HG03066 (cell line): Measurements from ENCODE around the gene WDR48.

Source experiments
- ATAC-seq: cut with Tn5 transposase; IDR thresholded peaks from one replicate; pipeline ENCODE4 v1.9.1; 2021; ENCODE audit warnings: low read depth; ENCODE audit not compliant: unreplicated experiment

WDR48 gene

GRCh38 chr3:39136533-39137434 lies 85.0 kb downstream of the WDR48 start:
- no peak for ATAC-seq

GRCh38 chr3:39137435-39137936 lies 85.7 kb downstream of the WDR48 start:
- no peak for ATAC-seq

DNA sequence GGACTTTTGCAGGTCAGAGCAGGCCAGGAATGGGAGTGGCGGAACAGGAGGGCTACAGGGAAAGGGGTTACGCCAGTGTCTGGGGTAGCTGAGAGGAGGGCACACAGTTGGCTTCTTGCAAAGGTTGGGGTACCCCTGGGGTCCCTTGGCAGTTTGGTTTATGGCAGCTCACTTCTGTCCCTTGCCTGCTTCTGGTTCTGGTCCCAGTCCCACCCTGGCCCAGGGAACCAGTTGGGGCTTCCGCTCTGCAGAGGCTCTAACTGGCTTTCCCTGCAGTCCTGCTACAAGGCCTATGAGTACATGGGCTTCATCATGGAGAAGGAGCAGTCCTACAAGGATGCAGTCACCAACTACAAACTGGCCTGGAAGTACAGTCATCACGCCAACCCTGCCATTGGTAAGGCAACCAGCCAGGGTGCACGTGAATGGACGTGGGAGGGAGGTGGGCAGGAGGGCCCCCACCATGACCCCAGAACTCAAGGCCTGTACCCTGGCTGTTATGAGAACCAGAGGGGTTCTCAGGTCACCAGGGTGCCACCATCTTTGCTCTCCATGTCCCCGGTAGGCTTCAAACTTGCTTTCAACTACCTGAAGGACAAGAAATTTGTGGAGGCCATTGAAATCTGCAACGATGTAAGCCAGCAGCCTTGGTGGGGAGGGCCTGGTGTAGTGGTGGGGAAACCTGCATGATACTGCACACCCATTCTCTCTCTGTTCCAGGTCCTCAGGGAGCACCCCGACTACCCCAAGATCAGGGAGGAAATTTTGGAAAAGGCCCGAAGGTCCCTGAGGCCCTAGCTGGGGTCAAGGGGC lies 86.4 kb downstream of the WDR48 start:
- no peak for ATAC-seq

- no peak for ATAC-seq
These were observed 87.1 kb downstream of the WDR48 start for GRCh38 chr3:39138804-39139415.

- no peak for ATAC-seq
These were observed 87.6 kb downstream of the WDR48 start for GRCh38 chr3:39139442-39139841.

DNA sequence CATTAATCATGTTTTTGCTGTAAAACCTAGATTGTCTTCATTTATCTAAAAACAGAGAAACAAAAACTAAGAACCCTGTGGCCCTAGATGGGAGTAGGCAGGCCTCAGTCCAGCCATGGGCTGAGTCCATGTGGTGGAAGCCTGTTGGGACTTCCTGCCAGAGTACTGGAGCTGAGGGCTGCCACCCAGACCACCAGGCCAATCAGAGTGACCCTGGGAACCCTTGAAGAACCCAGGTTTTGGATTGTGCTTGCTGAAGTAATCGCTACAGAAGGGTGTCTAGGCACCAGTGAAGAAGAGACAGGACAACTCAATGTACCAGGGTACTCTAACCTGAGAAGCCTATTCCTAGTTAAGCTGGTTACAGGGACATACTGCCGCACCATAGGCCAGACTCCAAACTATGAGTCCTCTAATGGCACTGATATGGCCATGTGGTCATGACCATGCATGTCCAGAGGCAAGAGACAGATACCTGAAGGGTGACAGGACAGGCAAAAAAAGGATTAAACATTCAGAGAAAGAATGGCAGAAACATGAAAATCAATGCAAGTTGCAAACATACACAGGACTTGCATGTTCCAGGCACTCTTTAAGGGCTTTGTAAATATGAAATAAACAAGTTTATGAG lies 88.6 kb downstream of the WDR48 start:
- ATAC-seq: no peak

GRCh38 chr3:39141171-39141995 lies 89.6 kb downstream of the WDR48 start:
- no peak for ATAC-seq

- ATAC-seq: no peak
These were observed 90.3 kb downstream of the WDR48 start for GRCh38 chr3:39142067-39142466.

GRCh38 chr3:39143051-39143885 lies 91.5 kb downstream of the WDR48 start:
- ATAC-seq: no peak

DNA sequence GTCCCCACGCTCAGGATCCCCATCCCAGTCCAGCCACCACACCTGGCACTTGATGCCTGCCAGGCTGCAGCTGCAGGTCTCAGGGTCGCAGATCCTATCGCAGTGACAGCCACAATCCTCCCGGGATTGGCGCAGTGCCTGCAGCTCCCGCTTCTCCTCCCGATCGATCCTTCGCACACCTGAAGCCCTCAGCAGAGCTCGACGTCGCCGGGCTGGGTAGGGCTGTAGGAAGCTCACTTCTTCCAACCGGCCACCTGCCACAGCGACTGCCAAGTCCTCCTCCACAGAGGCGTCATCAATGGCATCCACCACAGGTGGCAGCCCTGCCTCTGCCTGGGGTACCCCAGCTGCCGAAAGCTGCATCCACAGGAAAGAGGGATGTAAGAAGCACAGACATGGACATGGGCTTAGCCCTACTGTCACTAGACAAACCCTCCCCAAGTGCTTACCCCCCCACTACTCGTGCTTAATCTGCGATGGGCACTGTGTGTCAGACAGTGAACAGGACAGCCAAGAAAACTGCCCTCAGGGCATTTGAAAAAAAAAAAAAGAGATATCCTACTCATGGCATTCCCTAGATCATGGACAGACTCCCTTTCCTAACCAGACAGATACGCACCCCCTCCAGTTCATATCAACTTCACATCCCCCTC lies 92.4 kb downstream of the WDR48 start:
- no peak for ATAC-seq

- ATAC-seq: no peak
These were observed 93.0 kb downstream of the WDR48 start for GRCh38 chr3:39144748-39145380.

DNA sequence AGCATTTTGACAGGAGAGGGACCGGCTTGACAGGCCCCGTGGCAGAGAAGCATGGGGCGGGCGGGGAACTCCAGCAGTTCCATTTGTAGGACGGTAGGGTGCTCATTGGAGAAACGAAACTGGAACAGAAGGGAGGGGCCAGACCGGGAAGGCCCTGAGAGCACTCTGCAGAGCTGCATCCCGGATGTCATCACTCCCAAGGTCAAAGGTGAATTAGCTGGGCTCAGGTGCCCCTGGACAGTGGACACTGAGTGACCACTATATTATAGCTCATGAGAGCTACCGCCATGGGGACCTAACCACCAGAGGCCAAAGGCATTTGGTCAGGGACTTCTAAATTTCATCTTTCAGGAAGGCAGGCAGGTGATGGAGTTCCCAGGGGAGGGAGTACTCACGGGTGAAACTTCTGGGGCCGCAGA lies 94.3 kb downstream of the WDR48 start:
- no peak for ATAC-seq
